ENCODE data around the gene EIF1AX. TPM values are rescaled to one million over a fixed set of nuclear protein-coding genes. Genes with fewer than 3 reads are reported as not detected.
A peak's percentile ranks its signal among the peaks of the same experiment; 100 is the strongest.

EIF1AX gene
- total RNA-seq, 1 experiment from 2014 or later, result 159 TPM

GRCh38 chrX:20124964-20125363, 16.7 kb downstream of the EIF1AX start:
- H3K4me3 Mint-ChIP-seq, result no peak overlapping the region
- H3K36me3 Mint-ChIP-seq, result peaks cover 9% of the 10 kb centered on the region
- POLR2A ChIA-PET, result no interaction called here
- H3K4me1 Mint-ChIP-seq, result no peaks in the 10 kb centered on the region
- no peak for ATAC-seq
- CTCF ChIA-PET, result no interaction called here
- DNase-seq (ENCODE audit: low spot score), result no peak
- no peaks in the 10 kb centered on the region for H3K27me3 Mint-ChIP-seq (ENCODE audit: low read depth)
- TF ChIP-seq RELA (CRISPR knock-in tag; IDR thresholded peaks at IDR 0.05; ENCODE audit: borderline replicate concordance) (no peak), OVOL2 (CRISPR knock-in tag; IDR thresholded peaks at IDR 0.05; ENCODE audit: borderline replicate concordance) (no peak), ZNF232 (CRISPR knock-in tag; IDR thresholded peaks at IDR 0.05) (no peak)
- no peak overlapping the region for H3K27ac Mint-ChIP-seq
- H3K9me3 Mint-ChIP-seq, result no peaks in the 10 kb centered on the region

- POLR2A ChIA-PET, result no interaction called here
- no peaks in the 10 kb centered on the region for H3K9me3 Mint-ChIP-seq
- no peak for DNase-seq (ENCODE audit: low spot score)
- CTCF ChIA-PET, result no interaction called here
- no peak overlapping the region for H3K27ac Mint-ChIP-seq
- peaks cover 4% of the 10 kb centered on the region for H3K4me1 Mint-ChIP-seq
- no peak for ATAC-seq
- TF ChIP-seq SP1 (CRISPR knock-in tag; conservative IDR thresholded peaks at IDR 0.05), result no peak
- TF ChIP-seq TP53 (CRISPR knock-in tag; IDR thresholded peaks at IDR 0.05), result no peak
- TF ChIP-seq RORB (CRISPR knock-in tag; IDR thresholded peaks at IDR 0.05), result no peak
- no peak for TF ChIP-seq PRRX2 (CRISPR knock-in tag; IDR thresholded peaks at IDR 0.05)
- TF ChIP-seq, protein P1, sequence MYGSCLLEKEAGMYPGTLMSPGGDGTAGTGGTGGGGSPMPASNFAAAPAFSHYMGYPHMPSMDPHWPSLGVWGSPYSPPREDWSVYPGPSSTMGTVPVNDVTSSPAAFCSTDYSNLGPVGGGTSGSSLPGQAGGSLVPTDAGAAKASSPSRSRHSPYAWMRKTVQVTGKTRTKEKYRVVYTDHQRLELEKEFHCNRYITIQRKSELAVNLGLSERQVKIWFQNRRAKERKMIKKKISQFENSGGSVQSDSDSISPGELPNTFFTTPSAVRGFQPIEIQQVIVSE (CRISPR knock-in tag; IDR thresholded peaks at IDR 0.05; ENCODE audit: borderline replicate concordance), result no peak
- TF ChIP-seq NR1H2 (CRISPR knock-in tag; IDR thresholded peaks at IDR 0.05), result no peak
- no peak for TF ChIP-seq ELF4 (CRISPR knock-in tag; IDR thresholded peaks at IDR 0.05; ENCODE audit: low read depth)
- TF ChIP-seq GABPB1 (CRISPR knock-in tag; IDR thresholded peaks at IDR 0.05), result no peak
- no peak overlapping the region for H3K4me3 Mint-ChIP-seq
- peaks cover 49% of the 10 kb centered on the region for H3K27me3 Mint-ChIP-seq (ENCODE audit: low read depth)
- H3K36me3 Mint-ChIP-seq, result no peaks in the 10 kb centered on the region
Observed at GRCh38 chrX:20118065-20118824, 23.4 kb downstream of the EIF1AX start.

DNA sequence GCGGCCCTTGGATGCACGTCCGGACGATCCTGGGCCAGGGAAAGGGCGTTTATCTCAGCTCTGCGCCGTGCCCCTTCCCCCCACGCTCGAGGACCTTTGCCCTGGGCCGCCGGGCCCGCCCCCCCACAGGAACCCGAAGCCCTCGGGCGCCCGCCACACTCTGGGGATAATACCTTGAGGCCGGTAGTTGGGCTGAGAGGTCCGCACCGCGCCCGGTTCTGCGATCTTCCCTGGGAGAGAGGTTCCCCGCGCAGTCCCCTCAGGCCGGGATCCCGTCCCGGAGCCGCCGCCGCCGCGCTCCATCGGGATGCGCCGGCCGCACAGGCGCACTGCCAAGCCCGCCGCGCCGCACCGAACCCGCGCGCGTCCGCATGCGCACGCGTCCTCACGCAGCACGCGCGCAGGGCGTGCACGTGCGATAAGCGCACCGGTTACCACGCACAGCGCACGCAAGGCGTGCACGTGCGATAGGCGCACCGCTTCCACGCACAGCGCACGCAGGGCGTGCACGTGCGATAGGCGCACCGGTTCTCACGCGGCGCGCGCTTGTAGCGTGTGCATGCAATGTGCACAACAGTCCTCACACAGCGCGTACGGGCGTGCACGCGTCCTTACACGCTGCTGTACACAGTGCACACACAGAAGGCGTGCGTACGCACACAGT, 24.9 kb downstream of the EIF1AX start, which contains the start of gene MAP7D2:
TSS of gene MAP7D2 (minus strand) at position 331 of the 664 bp plus-strand sequence. CDS start at position 303, 28 bp downstream.
- no peaks in the 10 kb centered on the region for H3K36me3 Mint-ChIP-seq
- ChIA-PET POLR2A (no interaction called here), CTCF (no interaction called here)
- peaks cover 4% of the 10 kb centered on the region for H3K4me1 Mint-ChIP-seq
- H3K27ac Mint-ChIP-seq, result no peak within 1 kb of the TSS
- no peaks in the 10 kb centered on the region for H3K9me3 Mint-ChIP-seq
- DNase-seq (ENCODE audit: low spot score) (peak; percentile 31), ATAC-seq (peak; percentile 71)
- H3K4me3 Mint-ChIP-seq, result peak within 1 kb of the TSS; percentile 60
- peaks cover 49% of the 10 kb centered on the region for H3K27me3 Mint-ChIP-seq (ENCODE audit: low read depth)
- TF ChIP-seq ZNF138 (CRISPR knock-in tag; conservative IDR thresholded peaks at IDR 0.05) (0 out of 2 replicates have a peak, but pooled peaks have one; percentile 54), IRF2 (CRISPR knock-in tag; IDR thresholded peaks at IDR 0.05; ENCODE audit: borderline replicate concordance, low read depth) (no peak), FOXP4 (CRISPR knock-in tag; IDR thresholded peaks at IDR 0.05) (peak; percentile 90), ATF1 (CRISPR knock-in tag; IDR thresholded peaks at IDR 0.05) (0 out of 2 replicates have a peak, but pooled peaks have one; percentile 84), SOX15 (CRISPR knock-in tag; IDR thresholded peaks at IDR 0.05) (no peak), ETV6 (CRISPR knock-in tag; IDR thresholded peaks at IDR 0.05) (no peak), TCF7 (CRISPR knock-in tag; IDR thresholded peaks at IDR 0.05; ENCODE audit: low read depth) (0 out of 2 replicates have a peak, but pooled peaks have one; percentile 72), STAT6 (CRISPR knock-in tag; conservative IDR thresholded peaks at IDR 0.05; ENCODE audit: low read depth) (no peak; the same call in 1 of the 2 replicates), MAX (CRISPR knock-in tag; IDR thresholded peaks at IDR 0.05) (peak; percentile 87; the same call in 1 of the 2 replicates)
- TF ChIP-seq, protein P2, sequence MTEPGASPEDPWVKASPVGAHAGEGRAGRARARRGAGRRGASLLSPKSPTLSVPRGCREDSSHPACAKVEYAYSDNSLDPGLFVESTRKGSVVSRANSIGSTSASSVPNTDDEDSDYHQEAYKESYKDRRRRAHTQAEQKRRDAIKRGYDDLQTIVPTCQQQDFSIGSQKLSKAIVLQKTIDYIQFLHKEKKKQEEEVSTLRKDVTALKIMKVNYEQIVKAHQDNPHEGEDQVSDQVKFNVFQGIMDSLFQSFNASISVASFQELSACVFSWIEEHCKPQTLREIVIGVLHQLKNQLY (CRISPR knock-in tag; IDR thresholded peaks at IDR 0.05), result 0 out of 2 replicates have a peak, but pooled peaks have one; percentile 74

All from WTC11 (cell line).